Measurements from ENCODE around the gene PSRC1.
"Not testable (repeated sequence)": the region's sequence is repeated elsewhere in the genome, so short reads cannot be mapped to it uniquely, and the experiment has no call there.

The PSRC1 gene

DNA sequence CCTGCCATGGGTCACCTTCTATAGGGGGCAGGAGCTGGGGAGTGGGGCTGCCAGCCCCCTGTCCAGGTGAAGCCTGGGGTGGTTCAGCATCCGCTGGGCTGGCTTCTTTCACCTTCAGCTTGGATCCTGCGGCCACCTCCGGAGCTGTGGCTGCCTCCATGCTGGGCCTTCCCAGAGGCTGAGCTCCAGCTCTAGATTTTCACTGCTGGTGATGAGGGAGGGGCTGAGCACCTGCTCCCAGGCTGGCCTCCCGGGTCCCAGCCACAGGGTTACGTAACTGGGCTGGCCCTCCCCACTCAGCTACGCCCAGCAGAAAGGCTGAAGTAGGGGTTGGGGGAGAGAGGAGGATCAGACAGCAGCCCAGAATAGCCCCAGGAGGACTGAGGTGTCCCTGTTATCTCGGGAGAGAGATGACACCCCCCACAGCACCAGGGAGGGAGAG is 23.9 kb upstream of the PSRC1 start, which contains the start of gene MYBPHL:
Gene MYBPHL (minus strand): TSS at position 180 of the 442 bp plus-strand sequence. CDS start 20 bp downstream, at position 160.
- Histone ChIP-seq H3K4me1 (ENCODE audit: low read length) (no peaks in the 10 kb centered on the region), H3K36me3 (replicated peaks; ENCODE audit: low read depth, low read length) (no peaks in the 10 kb centered on the region), H3K9ac (ENCODE audit: low read length) (no peak within 1 kb of the TSS), H3K4me2 (ENCODE audit: low read length) (no peak within 1 kb of the TSS), H4K20me1 (ENCODE audit: insufficient read depth, low read length) (no peaks in the 10 kb centered on the region), H3K27me3 (ENCODE audit: low read depth, low read length) (peaks cover 5% of the 10 kb centered on the region; the same call in 1 of the 2 replicates), H3K4me3 (ENCODE audit: low read length) (no peak within 1 kb of the TSS), H2AFZ (ENCODE audit: low read depth, low read length) (no peak within 1 kb of the TSS), H3K9me3 (ENCODE audit: insufficient read depth, low read length) (no peaks in the 10 kb centered on the region), H3K79me2 (ENCODE audit: low read length) (no peaks in the 10 kb centered on the region), H3K27ac (ENCODE audit: low read length) (no peak within 1 kb of the TSS)
- TF ChIP-seq EZH2phosphoT487 (IDR thresholded peaks at IDR 0.05; ENCODE audit: low read depth) = no peak
- TF ChIP-seq, protein P1, sequence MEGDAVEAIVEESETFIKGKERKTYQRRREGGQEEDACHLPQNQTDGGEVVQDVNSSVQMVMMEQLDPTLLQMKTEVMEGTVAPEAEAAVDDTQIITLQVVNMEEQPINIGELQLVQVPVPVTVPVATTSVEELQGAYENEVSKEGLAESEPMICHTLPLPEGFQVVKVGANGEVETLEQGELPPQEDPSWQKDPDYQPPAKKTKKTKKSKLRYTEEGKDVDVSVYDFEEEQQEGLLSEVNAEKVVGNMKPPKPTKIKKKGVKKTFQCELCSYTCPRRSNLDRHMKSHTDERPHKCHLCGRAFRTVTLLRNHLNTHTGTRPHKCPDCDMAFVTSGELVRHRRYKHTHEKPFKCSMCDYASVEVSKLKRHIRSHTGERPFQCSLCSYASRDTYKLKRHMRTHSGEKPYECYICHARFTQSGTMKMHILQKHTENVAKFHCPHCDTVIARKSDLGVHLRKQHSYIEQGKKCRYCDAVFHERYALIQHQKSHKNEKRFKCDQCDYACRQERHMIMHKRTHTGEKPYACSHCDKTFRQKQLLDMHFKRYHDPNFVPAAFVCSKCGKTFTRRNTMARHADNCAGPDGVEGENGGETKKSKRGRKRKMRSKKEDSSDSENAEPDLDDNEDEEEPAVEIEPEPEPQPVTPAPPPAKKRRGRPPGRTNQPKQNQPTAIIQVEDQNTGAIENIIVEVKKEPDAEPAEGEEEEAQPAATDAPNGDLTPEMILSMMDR (IDR thresholded peaks at IDR 0.05; ENCODE audit: low read depth, low read length) = no peak

DNA sequence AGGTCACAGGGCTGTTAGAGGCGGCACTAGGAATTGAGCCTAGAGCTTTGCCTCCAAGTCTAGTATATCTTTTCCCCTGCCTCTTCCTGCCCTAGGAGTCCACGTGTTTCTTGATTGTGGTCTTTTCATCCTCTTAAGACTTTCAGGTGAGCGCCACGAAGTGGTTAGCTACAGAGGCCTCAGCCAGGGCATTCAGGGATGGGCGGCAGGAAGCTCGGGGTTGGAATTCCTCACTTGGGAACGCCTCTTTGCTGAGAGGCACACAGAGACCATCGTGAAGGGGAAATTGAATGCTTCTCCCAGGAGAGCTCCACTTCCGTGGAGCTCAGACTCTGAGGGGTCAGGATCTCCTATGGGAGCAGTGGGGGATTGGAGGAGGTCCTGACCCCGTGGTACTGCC is 23.0 kb upstream of the PSRC1 start:
- not testable (repeated sequence) for H3K79me2 ChIP-seq (ENCODE audit: low read length); H3K4me3 ChIP-seq (ENCODE audit: low read length); H3K9me3 ChIP-seq (ENCODE audit: insufficient read depth, low read length); H3K4me1 ChIP-seq (ENCODE audit: low read length); H3K27ac ChIP-seq (ENCODE audit: low read length); H2AFZ ChIP-seq (ENCODE audit: low read depth, low read length); H3K4me2 ChIP-seq (ENCODE audit: low read length); H3K27me3 ChIP-seq (ENCODE audit: low read depth, low read length); H3K36me3 ChIP-seq (replicated peaks; ENCODE audit: low read depth, low read length); H3K9ac ChIP-seq (ENCODE audit: low read length); H4K20me1 ChIP-seq (ENCODE audit: insufficient read depth, low read length)

DNA sequence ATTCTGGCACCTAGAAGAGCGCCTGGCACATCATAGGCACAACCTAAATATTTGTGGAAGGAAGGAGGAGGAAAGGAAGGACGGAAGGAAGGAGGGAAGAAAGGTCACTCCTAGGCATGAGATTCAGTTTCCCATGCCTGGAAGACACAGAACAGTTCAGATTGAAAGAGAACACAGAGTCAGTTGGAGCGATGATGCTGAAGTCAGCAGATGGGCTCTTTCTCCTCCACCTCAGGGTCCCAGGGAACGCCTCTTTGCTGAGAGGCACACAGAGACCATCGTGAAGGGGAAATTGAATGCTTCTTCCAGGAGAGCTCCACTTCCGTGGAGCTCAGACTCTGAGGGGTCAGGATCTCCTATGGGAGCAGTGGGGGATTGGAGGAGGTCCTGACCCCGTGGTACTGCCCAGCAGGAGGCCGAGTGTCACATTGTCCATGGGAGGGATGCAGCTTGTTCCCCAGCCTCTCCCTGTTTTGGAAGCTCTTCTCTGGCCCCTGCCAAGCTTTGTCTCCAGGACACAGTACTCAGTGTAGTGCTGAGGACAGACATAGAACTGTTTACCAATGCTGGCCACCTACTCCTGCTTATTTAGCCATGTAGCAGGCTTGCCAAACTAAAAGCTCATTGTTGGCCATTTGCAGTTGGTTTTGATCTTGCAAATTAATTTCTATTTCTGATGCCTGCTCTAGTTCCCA is 21.4 kb upstream of the PSRC1 start:
- Histone ChIP-seq H3K79me2 (ENCODE audit: low read length) (no peaks in the 10 kb centered on the region), H3K27me3 (ENCODE audit: low read depth, low read length) (no peaks in the 10 kb centered on the region), H3K9ac (ENCODE audit: low read length) (no peak overlapping the region), H4K20me1 (ENCODE audit: insufficient read depth, low read length) (no peaks in the 10 kb centered on the region), H2AFZ (ENCODE audit: low read depth, low read length) (no peak overlapping the region), H3K4me3 (ENCODE audit: low read length) (no peak overlapping the region), H3K36me3 (replicated peaks; ENCODE audit: low read depth, low read length) (no peaks in the 10 kb centered on the region), H3K4me2 (ENCODE audit: low read length) (no peak overlapping the region), H3K27ac (ENCODE audit: low read length) (no peak overlapping the region), H3K4me1 (ENCODE audit: low read length) (no peaks in the 10 kb centered on the region), H3K9me3 (ENCODE audit: insufficient read depth, low read length) (no peaks in the 10 kb centered on the region)
- no peak for TF ChIP-seq EZH2phosphoT487 (IDR thresholded peaks at IDR 0.05; ENCODE audit: low read depth)
- TF ChIP-seq, protein P1 (IDR thresholded peaks at IDR 0.05; ENCODE audit: low read depth, low read length) = no peak

DNA sequence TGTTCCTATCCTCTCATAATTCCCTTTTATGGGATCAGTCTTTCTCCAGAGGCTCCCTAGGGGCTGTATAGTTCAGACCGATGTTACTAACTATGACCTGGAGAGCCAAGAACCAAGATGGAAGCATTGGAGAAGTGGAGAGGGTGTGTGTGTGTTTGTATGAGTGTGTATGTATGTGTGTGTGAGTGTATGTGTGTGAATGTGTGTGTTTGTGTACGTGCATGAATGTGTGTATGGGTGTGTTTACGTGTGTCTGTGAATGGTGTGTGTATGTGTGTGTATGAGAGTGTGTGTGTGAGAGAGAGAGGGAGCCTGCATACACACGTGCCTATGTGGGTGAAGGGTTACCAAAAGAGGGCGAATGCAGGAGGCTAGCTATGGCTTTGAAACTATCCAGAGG is 18.9 kb upstream of the PSRC1 start:
- H3K27ac ChIP-seq (ENCODE audit: low read length) = no peak overlapping the region
- no peaks in the 10 kb centered on the region for H4K20me1 ChIP-seq (ENCODE audit: insufficient read depth, low read length)
- H3K4me3 ChIP-seq (ENCODE audit: low read length) = no peak overlapping the region
- H3K36me3 ChIP-seq (replicated peaks; ENCODE audit: low read depth, low read length) = no peaks in the 10 kb centered on the region
- H3K9me3 ChIP-seq (ENCODE audit: insufficient read depth, low read length) = no peaks in the 10 kb centered on the region
- H3K4me2 ChIP-seq (ENCODE audit: low read length) = no peak overlapping the region
- no peaks in the 10 kb centered on the region for H3K79me2 ChIP-seq (ENCODE audit: low read length)
- no peak for TF ChIP-seq EZH2phosphoT487 (IDR thresholded peaks at IDR 0.05; ENCODE audit: low read depth)
- TF ChIP-seq, protein P1 (IDR thresholded peaks at IDR 0.05; ENCODE audit: low read depth, low read length) = no peak
- no peak overlapping the region for H2AFZ ChIP-seq (ENCODE audit: low read depth, low read length)
- no peak overlapping the region for H3K9ac ChIP-seq (ENCODE audit: low read length)
- no peaks in the 10 kb centered on the region for H3K27me3 ChIP-seq (ENCODE audit: low read depth, low read length)
- no peaks in the 10 kb centered on the region for H3K4me1 ChIP-seq (ENCODE audit: low read length)
